Measurements from ENCODE around the gene SLC24A4. TPM values are rescaled to one million over a fixed set of nuclear protein-coding genes. Genes with fewer than 3 reads are reported as not detected.

SLC24A4 gene
- total RNA-seq, 1 donor from 2014 or later = not detected

GRCh38 chr14:92340931-92341330 is 18.0 kb downstream of the SLC24A4 start:
- no peak overlapping the region for H3K4me3 Mint-ChIP-seq
- H3K27ac Mint-ChIP-seq = no peak overlapping the region
- H3K27me3 Mint-ChIP-seq (ENCODE audit: low read depth) = peaks cover 76% of the 10 kb centered on the region
- DNase-seq (ENCODE audit: low spot score in 2 of 2, unreplicated experiment in 2 of 2) = no peak
- TF ChIP-seq CTCF (IDR thresholded peaks at IDR 0.05; ENCODE audit: unreplicated experiment) = no peak
- H3K4me1 Mint-ChIP-seq = no peaks in the 10 kb centered on the region
- no peaks in the 10 kb centered on the region for H3K9me3 Mint-ChIP-seq
- no peaks in the 10 kb centered on the region for H3K36me3 Mint-ChIP-seq

- peaks cover 74% of the 10 kb centered on the region for H3K27me3 Mint-ChIP-seq (ENCODE audit: low read depth)
- no peak for TF ChIP-seq CTCF (IDR thresholded peaks at IDR 0.05; ENCODE audit: unreplicated experiment)
- no peaks in the 10 kb centered on the region for H3K4me1 Mint-ChIP-seq
Measured at GRCh38 chr14:92341791-92342190, 18.8 kb downstream of the SLC24A4 start.

GRCh38 chr14:92348154-92348553 is 25.2 kb downstream of the SLC24A4 start:
- no peaks in the 10 kb centered on the region for H3K36me3 Mint-ChIP-seq
- no peak overlapping the region for H3K27ac Mint-ChIP-seq
- no peak for DNase-seq (ENCODE audit: low spot score in 2 of 2, unreplicated experiment in 2 of 2)

More at GRCh38 chr14:92341791-92342190, 18.8 kb downstream of the SLC24A4 start:
- no peaks in the 10 kb centered on the region for H3K36me3 Mint-ChIP-seq
- H3K27ac Mint-ChIP-seq = no peak overlapping the region
- H3K4me3 Mint-ChIP-seq = no peak overlapping the region
- no peak for DNase-seq (ENCODE audit: low spot score in 2 of 2, unreplicated experiment in 2 of 2)
- no peaks in the 10 kb centered on the region for H3K9me3 Mint-ChIP-seq

GRCh38 chr14:92351750-92352149 is 28.8 kb downstream of the SLC24A4 start:
- H3K4me3 Mint-ChIP-seq = no peak overlapping the region
- no peaks in the 10 kb centered on the region for H3K4me1 Mint-ChIP-seq
- no peaks in the 10 kb centered on the region for H3K9me3 Mint-ChIP-seq
- H3K36me3 Mint-ChIP-seq = no peaks in the 10 kb centered on the region
- TF ChIP-seq CTCF (IDR thresholded peaks at IDR 0.05; ENCODE audit: unreplicated experiment) = no peak
- no peak overlapping the region for H3K27ac Mint-ChIP-seq
- no peak for DNase-seq (ENCODE audit: low spot score in 2 of 2, unreplicated experiment in 2 of 2)
- peaks cover 60% of the 10 kb centered on the region for H3K27me3 Mint-ChIP-seq (ENCODE audit: low read depth)

More at GRCh38 chr14:92348154-92348553, 25.2 kb downstream of the SLC24A4 start:
- no peaks in the 10 kb centered on the region for H3K9me3 Mint-ChIP-seq
- peaks cover 66% of the 10 kb centered on the region for H3K27me3 Mint-ChIP-seq (ENCODE audit: low read depth)
- TF ChIP-seq CTCF (IDR thresholded peaks at IDR 0.05; ENCODE audit: unreplicated experiment) = no peak
- H3K4me3 Mint-ChIP-seq = no peak overlapping the region
- no peaks in the 10 kb centered on the region for H3K4me1 Mint-ChIP-seq

GRCh38 chr14:92352158-92352985 is 29.4 kb downstream of the SLC24A4 start:
- no peak overlapping the region for H3K4me3 Mint-ChIP-seq
- no peak for DNase-seq (ENCODE audit: low spot score in 2 of 2, unreplicated experiment in 2 of 2)
- no peaks in the 10 kb centered on the region for H3K36me3 Mint-ChIP-seq
- H3K4me1 Mint-ChIP-seq = no peaks in the 10 kb centered on the region
- no peaks in the 10 kb centered on the region for H3K9me3 Mint-ChIP-seq
- no peak overlapping the region for H3K27ac Mint-ChIP-seq
- TF ChIP-seq CTCF (IDR thresholded peaks at IDR 0.05; ENCODE audit: unreplicated experiment) = no peak
- peaks cover 63% of the 10 kb centered on the region for H3K27me3 Mint-ChIP-seq (ENCODE audit: low read depth)
